Gastroesophageal sphincter (tissue), 3 donors: ENCODE measurements around the gene IFTAP.

ENCODE experiments used
- POLR2A ChIP-seq, 2 donors: fragments of 450-650 bp; IDR thresholded peaks; one replicate each; pipeline ENCODE4 v1.6.1; 2017; ENCODE audit warnings: antibody characterized with exemption in 2 of 2, mild to moderate bottlenecking in 2 of 2, moderate library complexity in 1 of 2
- TF ChIP-seq, protein P1 (sequence below), 4 experiments: fragments of 200-600 bp in 2 of 4; fragments of 450-650 bp in 2 of 4; sonication (generic) in 1 of 4; IDR thresholded peaks; one replicate each; pipeline ENCODE4 v1.5.1; 2017 to 2019; ENCODE audit warnings: antibody characterized with exemption in 4 of 4, mild to moderate bottlenecking in 2 of 4, moderate library complexity in 2 of 4

DNA sequence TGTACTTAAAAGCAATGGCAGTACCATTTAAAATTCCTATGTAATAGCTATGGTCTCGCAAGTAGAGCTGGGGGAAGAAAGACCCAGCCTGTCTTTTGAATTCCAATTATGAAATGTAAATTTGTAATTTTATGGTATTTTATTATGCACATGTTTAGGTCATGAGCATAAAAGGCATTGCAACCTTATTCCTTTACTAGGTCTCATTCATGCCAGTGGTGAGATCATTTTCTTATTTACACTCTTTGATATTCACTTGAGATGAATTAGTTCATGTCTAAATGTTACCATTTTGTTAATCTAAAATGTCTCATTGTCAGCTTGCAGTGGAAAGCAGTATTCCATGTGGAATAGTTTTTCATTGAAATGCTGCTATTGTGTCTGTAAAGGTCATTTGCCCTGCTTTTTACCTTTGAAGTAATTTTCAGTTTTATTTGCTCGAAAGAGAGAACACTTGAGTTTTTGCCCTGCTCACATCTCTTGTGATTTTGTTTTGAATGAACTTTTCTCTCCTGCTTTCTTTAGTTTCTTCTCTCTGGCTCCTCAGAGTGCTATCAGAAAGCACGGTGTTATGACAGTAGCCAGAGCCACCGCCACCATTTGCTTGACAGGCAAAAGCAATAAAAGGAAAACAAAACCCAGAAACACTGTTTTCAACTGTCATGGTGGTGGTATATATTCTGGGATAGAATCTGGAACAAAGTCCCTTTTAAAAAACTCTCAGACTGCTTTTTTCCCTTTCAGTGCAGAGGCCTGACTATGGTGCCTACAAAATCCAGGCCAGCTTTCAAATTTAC lies 41.0 kb downstream of the IFTAP start:
- TF ChIP-seq, protein P1, sequence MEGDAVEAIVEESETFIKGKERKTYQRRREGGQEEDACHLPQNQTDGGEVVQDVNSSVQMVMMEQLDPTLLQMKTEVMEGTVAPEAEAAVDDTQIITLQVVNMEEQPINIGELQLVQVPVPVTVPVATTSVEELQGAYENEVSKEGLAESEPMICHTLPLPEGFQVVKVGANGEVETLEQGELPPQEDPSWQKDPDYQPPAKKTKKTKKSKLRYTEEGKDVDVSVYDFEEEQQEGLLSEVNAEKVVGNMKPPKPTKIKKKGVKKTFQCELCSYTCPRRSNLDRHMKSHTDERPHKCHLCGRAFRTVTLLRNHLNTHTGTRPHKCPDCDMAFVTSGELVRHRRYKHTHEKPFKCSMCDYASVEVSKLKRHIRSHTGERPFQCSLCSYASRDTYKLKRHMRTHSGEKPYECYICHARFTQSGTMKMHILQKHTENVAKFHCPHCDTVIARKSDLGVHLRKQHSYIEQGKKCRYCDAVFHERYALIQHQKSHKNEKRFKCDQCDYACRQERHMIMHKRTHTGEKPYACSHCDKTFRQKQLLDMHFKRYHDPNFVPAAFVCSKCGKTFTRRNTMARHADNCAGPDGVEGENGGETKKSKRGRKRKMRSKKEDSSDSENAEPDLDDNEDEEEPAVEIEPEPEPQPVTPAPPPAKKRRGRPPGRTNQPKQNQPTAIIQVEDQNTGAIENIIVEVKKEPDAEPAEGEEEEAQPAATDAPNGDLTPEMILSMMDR (IDR thresholded peaks at IDR 0.05) = no peak
- no peak for TF ChIP-seq POLR2A (IDR thresholded peaks at IDR 0.05)
